Thymus (tissue), 14 donors: ENCODE measurements around the gene CGNL1. TPM values are rescaled to one million over a fixed set of nuclear protein-coding genes. Genes with fewer than 3 reads are reported as not detected.

ENCODE experiments used
- DNase-seq, 9 donors: peaks; one replicate each; pipeline ENCODE4 v3.0.0-alpha.2; 2013; ENCODE audit warnings: low spot score in 9 of 9, low read depth in 6 of 9, missing footprints in 1 of 9
- H3K27ac ChIP-seq, 2 donors: one replicate each; pipeline ENCODE4 v1.5.1; 2013; ENCODE audit warnings: control low read depth in 1 of 2, low read depth in 1 of 2, low read length in 1 of 2, mild to moderate bottlenecking in 1 of 2, moderate library complexity in 1 of 2
- H3K27me3 ChIP-seq, 2 donors: one replicate each; pipeline ENCODE4 v1.5.1; 2013; ENCODE audit warnings: low read length in 1 of 2; ENCODE audit not compliant: control insufficient read depth in 2 of 2, insufficient read depth in 1 of 2
- H3K36me3 ChIP-seq, 2 donors: one replicate each; pipeline ENCODE4 v1.5.1; 2013; ENCODE audit warnings: low read length in 1 of 2, mild to moderate bottlenecking in 1 of 2, moderate library complexity in 1 of 2; ENCODE audit not compliant: control insufficient read depth in 2 of 2, insufficient read depth in 2 of 2
- H3K4me1 ChIP-seq, 2 donors: one replicate each; pipeline ENCODE4 v1.5.1; 2013; ENCODE audit warnings: low read length in 2 of 2; ENCODE audit not compliant: control insufficient read depth in 2 of 2, insufficient read depth in 2 of 2
- H3K4me3 ChIP-seq, 2 donors: one replicate each; pipeline ENCODE4 v1.5.1; 2013; ENCODE audit warnings: low read length in 2 of 2, control low read depth in 1 of 2, mild to moderate bottlenecking in 1 of 2
- H3K9me3 ChIP-seq, 2 donors: one replicate each; pipeline ENCODE4 v1.5.1; 2013; ENCODE audit warnings: low read length in 1 of 2, mild to moderate bottlenecking in 1 of 2; ENCODE audit not compliant: control insufficient read depth in 2 of 2, insufficient read depth in 1 of 2
- WGBS: extraction: QIAGEN DNeasy Blood & Tissue Kit; methylation state at CpG from one replicate; pipeline ENCODE4 v1.1.7; 2013; 5-methylcytosine and 5-hydroxymethylcytosine counted together
- long read RNA-seq, 10 donors: transcript quantifications; one replicate each; lab custom pipeline, GENCODE V29; 2026
- polyA plus RNA-seq: library from polyadenylated mRNA; stranded (reverse); fragments of 200-250 nt; gene quantifications from one replicate; pipeline ENCODE4 v1.2.3, GENCODE V29; 2013
- total RNA-seq: library from RNA; stranded (reverse); fragments of 120-200 nt; gene quantifications from one replicate; pipeline ENCODE4 v1.2.4, GENCODE V29; 2013
- donor health status: healthy.

CGNL1 gene
- total RNA-seq (5.9 TPM), polyA plus RNA-seq (5.7 TPM)
- long read RNA-seq, donor 1: 0 reads
- long read RNA-seq, donor 2: 0 reads
- long read RNA-seq, donor 3: 0 reads
- long read RNA-seq, donor 4: 0 reads
- long read RNA-seq, donor 5: 0 reads
- long read RNA-seq, donor 6, full-length matches to known transcripts: 1 of 1 reads
- long read RNA-seq, donor 6, partial matches to known transcripts: 0 of 1 reads
- long read RNA-seq, donor 6, other reads (novel, unspliced or antisense): 0 of 1 reads
- long read RNA-seq, donor 7: 0 reads
- long read RNA-seq, donor 8: 0 reads
- long read RNA-seq, donor 9: 0 reads
- long read RNA-seq, donor 10: 0 reads

GRCh38 chr15:57375827-57376695 lies at the start of gene CGNL1:
TSS of gene CGNL1 (plus strand) at chr15:57376505. CDS start at chr15:57438000, 61,495 bp downstream.
- H3K27me3 ChIP-seq: peaks cover 27 to 80% of the 10 kb centered on the region in 2 donors
- no peaks in the 10 kb centered on the region for H3K4me1 ChIP-seq
- peak within 1 kb of the TSS; percentile 9 to 45 for H3K4me3 ChIP-seq
- no peaks in the 10 kb centered on the region for H3K9me3 ChIP-seq
- 18% methylated on average over 76 of the region's 76 CpGs for WGBS
- no peaks in the 10 kb centered on the region for H3K36me3 ChIP-seq
- H3K27ac ChIP-seq: peak within 1 kb of the TSS; percentile 19 to 20
- DNase-seq: no peak

- no peak for DNase-seq
- Histone ChIP-seq H3K9me3 (peaks cover 0 to 4% of the 10 kb centered on the region in 2 donors), H3K4me3 (no peak overlapping the region), H3K27ac (no peak overlapping the region), H3K4me1 (peaks cover 9 to 19% of the 10 kb centered on the region in 2 donors), H3K36me3 (no peaks in the 10 kb centered on the region), H3K27me3 (no peaks in the 10 kb centered on the region)
- WGBS: 93% methylated on average over 11 of the region's 11 CpGs
These were observed 48.3 kb upstream of the CGNL1 start for GRCh38 chr15:57327985-57328471.

- WGBS: 97% methylated on average over 8 of the region's 8 CpGs
These were observed 47.8 kb upstream of the CGNL1 start for GRCh38 chr15:57328479-57328878.

GRCh38 chr15:57328897-57329296 lies 47.4 kb upstream of the CGNL1 start:
- Histone ChIP-seq H3K4me3 (no peak overlapping the region), H3K36me3 (no peaks in the 10 kb centered on the region), H3K27me3 (no peaks in the 10 kb centered on the region), H3K27ac (no peak overlapping the region), H3K9me3 (peaks cover 0 to 4% of the 10 kb centered on the region in 2 donors), H3K4me1 (peaks cover 5 to 10% of the 10 kb centered on the region in 2 donors)
- no peak for DNase-seq
- 93% methylated on average over 5 of the region's 5 CpGs for whole genome bisulfite sequencing

More at GRCh38 chr15:57328479-57328878, 47.8 kb upstream of the CGNL1 start:
- no peak for DNase-seq
- no peak overlapping the region for H3K27ac ChIP-seq
- H3K4me3 ChIP-seq: no peak overlapping the region
- peaks cover 0 to 4% of the 10 kb centered on the region in 2 donors for H3K9me3 ChIP-seq
- peaks cover 8 to 14% of the 10 kb centered on the region in 2 donors for H3K4me1 ChIP-seq
- no peaks in the 10 kb centered on the region for H3K27me3 ChIP-seq
- no peaks in the 10 kb centered on the region for H3K36me3 ChIP-seq

- Histone ChIP-seq H3K9me3 (peaks cover 0 to 4% of the 10 kb centered on the region in 2 donors), H3K4me3 (no peak overlapping the region), H3K27ac (no peak overlapping the region), H3K36me3 (no peaks in the 10 kb centered on the region), H3K27me3 (no peaks in the 10 kb centered on the region), H3K4me1 (peaks cover 5 to 7% of the 10 kb centered on the region in 2 donors)
- 53% methylated on average over 13 of the region's 13 CpGs for WGBS
- no peak for DNase-seq
These were observed 46.5 kb upstream of the CGNL1 start for GRCh38 chr15:57329582-57330367.

- Histone ChIP-seq H3K9me3 (peaks cover 0 to 4% of the 10 kb centered on the region in 2 donors), H3K36me3 (no peaks in the 10 kb centered on the region), H3K4me3 (no peak overlapping the region), H3K27me3 (no peaks in the 10 kb centered on the region), H3K27ac (no peak overlapping the region), H3K4me1 (peaks cover 0 to 5% of the 10 kb centered on the region in 2 donors)
- no peak for DNase-seq
- WGBS: 91% methylated on average over 14 of the region's 14 CpGs
These were observed 45.5 kb upstream of the CGNL1 start for GRCh38 chr15:57330619-57331340.

- no peak for DNase-seq
- no peak overlapping the region for H3K27ac ChIP-seq
- WGBS: 89% methylated on average over 8 of the region's 8 CpGs
These were observed 44.0 kb upstream of the CGNL1 start for GRCh38 chr15:57332326-57332725.

GRCh38 chr15:57333487-57333886 lies 42.8 kb upstream of the CGNL1 start:
- DNase-seq: no peak
- Histone ChIP-seq H3K36me3 (no peaks in the 10 kb centered on the region), H3K27ac (no peak overlapping the region), H3K9me3 (peaks cover 0 to 4% of the 10 kb centered on the region in 2 donors), H3K27me3 (no peaks in the 10 kb centered on the region), H3K4me3 (no peak overlapping the region), H3K4me1 (peaks cover 0 to 5% of the 10 kb centered on the region in 2 donors)
- WGBS: 84% methylated on average over 4 of the region's 4 CpGs

More at GRCh38 chr15:57332326-57332725, 44.0 kb upstream of the CGNL1 start:
- Histone ChIP-seq H3K9me3 (peaks cover 0 to 4% of the 10 kb centered on the region in 2 donors), H3K36me3 (no peaks in the 10 kb centered on the region), H3K27me3 (no peaks in the 10 kb centered on the region), H3K4me1 (peaks cover 0 to 5% of the 10 kb centered on the region in 2 donors), H3K4me3 (no peak overlapping the region)
